ENCODE data around the gene MPND. TPM values are rescaled to one million over a fixed set of nuclear protein-coding genes. Genes with fewer than 3 reads are reported as not detected.

The MPND gene
- total RNA-seq, 4 donors from 2014 or later: 5.6 to 10.5 (median 9.3) TPM

- WGBS, 2 donors: 90 to 94% methylated on average over 35 to 37 of the region's 50 CpGs
- no peaks in the 10 kb centered on the region for H3K27me3 ChIP-seq
- H3K4me3 ChIP-seq (replicated peaks in 1 of 3): no peak overlapping the region
- H3K4me1 ChIP-seq: no peaks in the 10 kb centered on the region
- H3K9me3 ChIP-seq: no peaks in the 10 kb centered on the region
- DNase-seq: no peak
- intact Hi-C loops (cut with DNase I): no loop called here
- no peak for TF ChIP-seq CTCF (IDR thresholded peaks at IDR 0.05)
- TF ChIP-seq POLR2A (IDR thresholded peaks at IDR 0.05): no peak
- no peak overlapping the region for H3K27ac ChIP-seq
- H3K36me3 ChIP-seq: peaks cover 60 to 63% of the 10 kb centered on the region in 2 donors
Measured at GRCh38 chr19:4361152-4362046, 18.0 kb downstream of the MPND start.

- H3K36me3 ChIP-seq: peaks cover 60 to 63% of the 10 kb centered on the region in 2 donors
- TF ChIP-seq POLR2A (IDR thresholded peaks at IDR 0.05) (no peak), CTCF (IDR thresholded peaks at IDR 0.05) (no peak)
- WGBS, 2 donors: 90 to 92% methylated on average over 19 to 28 of the region's 32 CpGs
- H3K4me1 ChIP-seq: no peaks in the 10 kb centered on the region
- intact Hi-C loops (cut with DNase I): no loop called here
- no peak overlapping the region for H3K27ac ChIP-seq
- no peak for DNase-seq
- H3K4me3 ChIP-seq (replicated peaks in 1 of 3): no peak overlapping the region
- no peaks in the 10 kb centered on the region for H3K27me3 ChIP-seq
- no peaks in the 10 kb centered on the region for H3K9me3 ChIP-seq
Measured at GRCh38 chr19:4362101-4362828, 18.9 kb downstream of the MPND start.

GRCh38 chr19:4362831-4363545 lies 19.6 kb downstream of the MPND start:
- no peak overlapping the region for H3K27ac ChIP-seq
- intact Hi-C loops (cut with DNase I): no loop called here

GRCh38 chr19:4363571-4364304 lies 20.4 kb downstream of the MPND start:
- H3K36me3 ChIP-seq: peaks cover 60 to 63% of the 10 kb centered on the region in 2 donors
- no peak overlapping the region for H3K27ac ChIP-seq
- peaks cover 11 to 12% of the 10 kb centered on the region in 2 donors for H3K4me1 ChIP-seq
- TF ChIP-seq CTCF (IDR thresholded peaks at IDR 0.05) (no peak), POLR2A (IDR thresholded peaks at IDR 0.05) (no peak)
- intact Hi-C loops (cut with DNase I): no loop called here
- no peaks in the 10 kb centered on the region for H3K27me3 ChIP-seq
- 89 to 92% methylated on average over 18 to 19 of the region's 26 CpGs for WGBS, 2 donors
- DNase-seq: no peak
- no peak overlapping the region for H3K4me3 ChIP-seq (replicated peaks in 1 of 3)
- no peaks in the 10 kb centered on the region for H3K9me3 ChIP-seq

More at GRCh38 chr19:4362831-4363545, 19.6 kb downstream of the MPND start:
- Histone ChIP-seq H3K27me3 (no peaks in the 10 kb centered on the region), H3K36me3 (peaks cover 60 to 63% of the 10 kb centered on the region in 2 donors), H3K4me3 (replicated peaks in 1 of 3) (no peak overlapping the region), H3K4me1 (peaks cover 4% of the 10 kb centered on the region in 2 donors), H3K9me3 (no peaks in the 10 kb centered on the region)
- TF ChIP-seq POLR2A (IDR thresholded peaks at IDR 0.05): no peak
- no peak for TF ChIP-seq CTCF (IDR thresholded peaks at IDR 0.05)
- DNase-seq: no peak
- WGBS, 2 donors: 70 to 85% methylated on average over 5 to 9 of the region's 22 CpGs

Measured in thyroid gland (tissue), 4 donors.